HepG2 (cell line): Measurements from ENCODE around the gene DCAF15. TPM values are rescaled to one million over a fixed set of nuclear protein-coding genes. Genes with fewer than 3 reads are reported as not detected.

Experiments
- CBFB ChIP-seq: sonication (generic); formaldehyde crosslinking; IDR thresholded peaks from 2 replicates; pipeline ENCODE4 v1.4.0; 2020; ENCODE audit warnings: missing genetic modification reagents
- CREB1 ChIP-seq, 2 experiments: fragments of 450-650 bp in 1 of 2; IDR thresholded peaks; 2 replicates each; pipeline ENCODE4 v1.6.1; 2016 to 2017; ENCODE audit warnings: control low read depth in 1 of 2, mild to moderate bottlenecking in 1 of 2, missing compliant biosample characterization in 1 of 2, missing genetic modification characterization in 1 of 2
- CREM ChIP-seq, 2 experiments: sonication (generic) in 1 of 2; formaldehyde crosslinking in 1 of 2; IDR thresholded peaks; 2 replicates each; pipeline versions ENCODE4 v1.4.0 to v1.6.1; 2016 to 2020; ENCODE audit warnings: antibody characterized with exemption in 1 of 2, mild to moderate bottlenecking in 1 of 2, missing genetic modification reagents in 1 of 2
- GZF1 ChIP-seq: sonication (generic); formaldehyde crosslinking; IDR thresholded peaks from 2 replicates; pipeline ENCODE4 v1.5.1; 2020; ENCODE audit warnings: mild to moderate bottlenecking, missing genetic modification reagents
- HMGXB4 ChIP-seq, 2 experiments: sonication (generic) in 1 of 2; formaldehyde crosslinking in 1 of 2; IDR thresholded peaks; 2 replicates each; pipeline versions ENCODE4 v1.4.0 to v1.6.1; 2018 to 2020; ENCODE audit warnings: missing genetic modification reagents in 2 of 2, borderline replicate concordance in 1 of 2, low read depth in 1 of 2, mild to moderate bottlenecking in 1 of 2, missing biosample characterization in 1 of 2
- HNRNPLL ChIP-seq: fragments of 200-400 bp; formaldehyde crosslinking; IDR thresholded peaks from 2 replicates; pipeline ENCODE4 v1.6.1; 2017; ENCODE audit warnings: mild to moderate bottlenecking, low read depth, low read length; ENCODE audit not compliant: poor library complexity, severe bottlenecking
- KDM2A ChIP-seq: sonication (generic); formaldehyde crosslinking; IDR thresholded peaks from 2 replicates; pipeline ENCODE4 v1.4.0; 2020; ENCODE audit warnings: low read depth, missing genetic modification reagents, borderline replicate concordance
- KMT2B ChIP-seq: IDR thresholded peaks from 2 replicates; pipeline ENCODE4 v1.6.1; 2016; ENCODE audit warnings: missing genetic modification reagents, missing compliant biosample characterization
- NONO ChIP-seq, 2 experiments: fragments of 450-650 bp in 1 of 2; sonication (generic) in 1 of 2; formaldehyde crosslinking in 1 of 2; IDR thresholded peaks in 1 of 2; conservative IDR thresholded peaks in 1 of 2; 2 replicates each; pipeline versions ENCODE4 v1.6.1 to v1.8.0; 2017 to 2022; ENCODE audit warnings: mild to moderate bottlenecking in 1 of 2, missing genetic modification reagents in 1 of 2, moderate library complexity in 1 of 2
- RORA ChIP-seq: sonication (generic); formaldehyde crosslinking; IDR thresholded peaks from 2 replicates; pipeline ENCODE4 v1.5.0; 2020; ENCODE audit warnings: mild to moderate bottlenecking, missing genetic modification reagents, moderate library complexity
- SRY ChIP-seq: sonication (generic); formaldehyde crosslinking; IDR thresholded peaks from 2 replicates; pipeline ENCODE4 v1.8.0; 2022; ENCODE audit warnings: mild to moderate bottlenecking, missing genetic modification reagents
- TBX3 ChIP-seq: fragments of 450-650 bp; IDR thresholded peaks from 2 replicates; pipeline ENCODE4 v1.6.1; 2017; ENCODE audit warnings: antibody characterized with exemption, mild to moderate bottlenecking, inconsistent platforms, borderline replicate concordance
- TEAD3 ChIP-seq: optimal IDR thresholded peaks from 2 replicates; pipeline ENCODE3; 2016; ENCODE audit warnings: borderline replicate concordance
- ZNF136 ChIP-seq: sonication (generic); formaldehyde crosslinking; IDR thresholded peaks from 2 replicates; pipeline ENCODE4 v1.8.1; 2022; ENCODE audit warnings: low read depth, mild to moderate bottlenecking, moderate library complexity, missing genetic modification reagents
- ZNF225 ChIP-seq: sonication (generic); formaldehyde crosslinking; IDR thresholded peaks from 2 replicates; pipeline ENCODE4 v1.4.0; 2020; ENCODE audit warnings: mild to moderate bottlenecking, missing genetic modification reagents
- ZNF235 ChIP-seq: sonication (generic); formaldehyde crosslinking; IDR thresholded peaks from 2 replicates; pipeline ENCODE4 v1.8.1; 2023; ENCODE audit warnings: mild to moderate bottlenecking, missing genetic modification reagents, borderline replicate concordance
- ZNF513 ChIP-seq: sonication (generic); formaldehyde crosslinking; conservative IDR thresholded peaks from 2 replicates; pipeline ENCODE4 v1.5.0; 2020; ENCODE audit warnings: missing genetic modification reagents
- ZNF598 ChIP-seq: sonication (generic); formaldehyde crosslinking; IDR thresholded peaks from 2 replicates; pipeline ENCODE4 v1.5.1; 2020; ENCODE audit warnings: mild to moderate bottlenecking, missing genetic modification reagents, borderline replicate concordance
- ZNF605 ChIP-seq: sonication (generic); formaldehyde crosslinking; IDR thresholded peaks from 2 replicates; pipeline ENCODE4 v1.8.0; 2022; ENCODE audit warnings: mild to moderate bottlenecking, missing genetic modification reagents
- ZNF616 ChIP-seq: sonication (generic); formaldehyde crosslinking; IDR thresholded peaks from 2 replicates; pipeline ENCODE4 v1.5.0; 2020; ENCODE audit warnings: low read depth, mild to moderate bottlenecking, missing genetic modification reagents
- polyA plus RNA-seq, 8 experiments: library from polyadenylated mRNA; depleted of rRNA in 3 of 8; stranded (reverse) in 7 of 8; unstranded in 1 of 8; fragments of >200 nt; fragmentation: Illumina TruSeq in 4 of 8; extraction: Trizol in 4 of 8; gene quantifications; 2 replicates each; pipeline versions ENCODE4 v1.2.1 to v1.2.3, GENCODE V29; 2011 to 2016; ENCODE audit warnings: low read depth in 4 of 8, missing spikeins in 1 of 8, mixed read lengths in 1 of 8; ENCODE audit not compliant: insufficient read depth in 1 of 8
- total RNA-seq, 5 experiments: library from RNA; depleted of rRNA; stranded (reverse); fragments of >200 nt; fragmentation: Illumina TruSeq; extraction: Trizol; gene quantifications; 2 replicates each; pipeline ENCODE4 v1.2.3, GENCODE V29; 2016; ENCODE audit warnings: low read depth in 1 of 5
- TF ChIP-seq, protein P1 (sequence below): IDR thresholded peaks from 2 replicates; pipeline ENCODE4 v1.6.1; 2016; ENCODE audit warnings: mild to moderate bottlenecking

Gene DCAF15
- total and polyA plus RNA-seq, 2 of the 13 experiments (the other 11 are each of a cell fraction or from before 2014, with no cell fraction given) = 13.6 to 14.0 TPM

GRCh38 chr19:13952154-13952930 is at the start of gene DCAF15 (continued):
- TF ChIP-seq ZNF136 (no peak), ZNF598 (CRISPR knock-in tag) (0 out of 2 replicates have a peak, but pooled peaks have one; percentile 16), NONO (IDR thresholded peaks at IDR 0.05) (no peak), NONO (CRISPR knock-in tag; conservative IDR thresholded peaks at IDR 0.05) (peak; percentile 50; the same call in 1 of the 2 replicates), GZF1 (CRISPR knock-in tag) (no peak), ZNF616 (CRISPR knock-in tag) (no peak), ZNF225 (CRISPR knock-in tag) (0 out of 2 replicates have a peak, but pooled peaks have one; percentile 50), TBX3 (peak; percentile 62; the same call in 1 of the 2 replicates), CREM (IDR thresholded peaks at IDR 0.05) (peak; percentile 87), CREM (CRISPR knock-in tag; IDR thresholded peaks at IDR 0.05) (no peak), ZNF235 (CRISPR knock-in tag) (peak; percentile 58), CBFB (CRISPR knock-in tag) (0 out of 2 replicates have a peak, but pooled peaks have one; percentile 55), SRY (CRISPR knock-in tag) (no peak), ZNF513 (CRISPR knock-in tag) (no peak), HMGXB4 (CRISPR knock-in tag; IDR thresholded peaks at IDR 0.05; ENCODE audit: borderline replicate concordance in 1 of 2, low read depth in 1 of 2) (peak; percentile 36 to 48; a peak in 2 of 4 replicates), KDM2A (CRISPR knock-in tag) (peak; percentile 56; the same call in 1 of the 2 replicates), HNRNPLL (peak; percentile 63), TEAD3 (peak; percentile 15), CREB1 (IDR thresholded peaks at IDR 0.05) (peak; percentile 94), CREB1 (CRISPR knock-in tag; IDR thresholded peaks at IDR 0.05) (peak; percentile 94), KMT2B (peak; percentile 64; the same call in 1 of the 2 replicates), RORA (no peak), ZNF605 (CRISPR knock-in tag) (no peak)
- TF ChIP-seq, protein P1, sequence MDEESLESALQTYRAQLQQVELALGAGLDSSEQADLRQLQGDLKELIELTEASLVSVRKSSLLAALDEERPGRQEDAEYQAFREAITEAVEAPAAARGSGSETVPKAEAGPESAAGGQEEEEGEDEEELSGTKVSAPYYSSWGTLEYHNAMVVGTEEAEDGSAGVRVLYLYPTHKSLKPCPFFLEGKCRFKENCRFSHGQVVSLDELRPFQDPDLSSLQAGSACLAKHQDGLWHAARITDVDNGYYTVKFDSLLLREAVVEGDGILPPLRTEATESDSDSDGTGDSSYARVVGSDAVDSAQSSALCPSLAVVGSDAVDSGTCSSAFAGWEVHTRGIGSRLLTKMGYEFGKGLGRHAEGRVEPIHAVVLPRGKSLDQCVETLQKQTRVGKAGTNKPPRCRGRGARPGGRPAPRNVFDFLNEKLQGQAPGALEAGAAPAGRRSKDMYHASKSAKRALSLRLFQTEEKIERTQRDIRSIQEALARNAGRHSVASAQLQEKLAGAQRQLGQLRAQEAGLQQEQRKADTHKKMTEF (CRISPR knock-in tag) = peak; percentile 36; the same call in 1 of the 2 replicates
